Measurements from ENCODE around the gene NTNG1.
"Not testable (repeated sequence)": the region's sequence is repeated elsewhere in the genome, so short reads cannot be mapped to it uniquely, and the experiment has no call there.

The NTNG1 gene

DNA sequence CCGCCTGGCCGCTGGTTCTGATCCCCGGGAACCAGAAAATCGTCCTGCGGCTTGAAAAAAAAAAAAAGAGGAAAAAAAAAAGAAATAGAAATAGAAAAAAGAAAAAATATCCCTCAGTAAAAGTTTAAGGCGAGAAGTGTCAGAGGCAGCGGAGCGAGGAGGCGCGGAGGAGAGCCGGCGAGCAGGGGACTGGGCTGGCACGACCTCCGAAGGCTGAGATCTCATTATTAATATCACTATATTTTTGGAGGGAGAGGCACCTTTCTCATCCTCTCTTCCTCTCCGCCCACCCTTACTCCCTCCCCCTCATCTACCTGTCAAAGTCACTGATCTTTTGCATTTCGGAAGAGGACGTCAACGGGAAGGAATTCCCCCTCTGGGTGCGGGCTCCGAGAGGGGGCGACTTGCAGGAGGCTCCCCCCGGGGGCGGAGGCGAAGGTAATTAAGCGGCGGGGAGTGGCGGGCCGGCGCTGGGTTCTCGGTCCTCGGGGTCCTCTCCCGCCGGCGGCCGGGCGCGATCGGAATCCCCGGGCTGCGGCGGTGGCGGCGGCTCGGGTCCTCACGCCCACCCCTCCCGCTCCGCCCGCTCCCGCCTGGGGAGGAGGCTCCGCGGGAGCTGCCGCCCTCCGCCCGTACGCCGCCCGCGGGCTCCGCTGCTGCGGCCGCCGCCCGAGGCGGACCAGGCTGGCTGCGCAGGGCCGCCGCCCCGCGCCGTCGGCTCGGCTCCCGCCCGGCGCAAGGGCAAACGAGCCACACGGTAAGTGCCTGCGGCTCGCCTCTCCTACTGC is at the start of gene NTNG1:
Gene NTNG1, plus strand, starts transcription at position 337 of the 788 bp plus-strand sequence.
- peak in 12 of 51 donors; percentile 1 to 33 (median 6) for DNase-seq

DNA sequence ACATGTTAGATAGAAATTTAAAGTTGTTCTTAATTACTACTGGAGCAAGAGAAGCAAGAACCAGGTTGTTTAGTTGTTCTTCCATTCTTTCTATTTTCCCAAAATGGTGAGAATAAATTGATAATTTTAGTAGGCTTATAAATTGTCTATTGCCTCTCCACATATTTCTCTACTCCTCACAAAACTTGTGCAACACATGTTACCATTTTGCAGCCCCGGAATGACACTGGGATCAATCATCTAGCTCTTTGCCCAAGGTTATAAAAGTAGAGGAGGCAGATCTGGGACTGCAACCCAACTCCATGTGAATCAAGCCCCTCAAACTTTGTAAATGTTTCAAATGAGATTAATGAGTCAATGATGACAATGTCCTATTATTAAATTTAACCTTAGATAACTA is 49.4 kb upstream of the NTNG1 start:
- no peak for DNase-seq

DNA sequence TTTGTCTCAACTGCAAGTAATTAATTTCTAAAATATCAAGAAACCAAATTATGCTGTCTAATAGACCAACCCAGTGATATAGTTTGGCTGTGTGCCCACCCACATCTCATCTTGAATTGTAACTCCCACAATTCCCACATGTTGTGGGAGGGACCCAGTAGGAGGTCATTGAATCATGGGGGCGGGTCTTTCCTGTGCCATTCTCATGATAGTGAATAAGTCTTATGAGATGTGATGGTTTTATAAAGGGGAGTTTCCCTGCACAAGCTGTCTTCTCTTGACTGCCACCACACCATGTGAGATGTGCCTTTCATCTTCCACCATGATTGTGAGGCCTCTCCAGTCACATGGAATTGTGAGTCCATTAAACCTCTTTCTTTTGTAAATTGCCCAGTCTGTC is 47.4 kb upstream of the NTNG1 start:
- not testable (repeated sequence) for DNase-seq

DNA sequence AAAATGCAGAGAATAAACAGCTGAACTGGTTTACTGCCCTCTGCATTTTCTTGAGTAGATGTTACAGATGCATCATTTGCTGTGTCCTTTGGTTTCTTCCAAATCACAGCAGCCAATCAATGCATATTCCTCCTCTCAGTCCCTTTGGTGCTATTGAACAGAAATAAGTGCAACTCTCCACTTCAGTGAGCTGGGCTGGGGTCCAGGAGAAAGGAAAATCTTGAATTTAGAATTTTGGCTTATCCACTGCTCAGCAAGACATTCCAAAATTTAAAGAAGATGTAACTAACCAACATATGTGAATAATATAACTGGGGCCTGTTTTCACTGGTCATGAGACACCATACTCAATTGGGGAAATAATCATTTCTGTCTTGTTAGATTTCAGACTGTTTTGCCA is 45.2 kb upstream of the NTNG1 start:
- no peak for DNase-seq

DNA sequence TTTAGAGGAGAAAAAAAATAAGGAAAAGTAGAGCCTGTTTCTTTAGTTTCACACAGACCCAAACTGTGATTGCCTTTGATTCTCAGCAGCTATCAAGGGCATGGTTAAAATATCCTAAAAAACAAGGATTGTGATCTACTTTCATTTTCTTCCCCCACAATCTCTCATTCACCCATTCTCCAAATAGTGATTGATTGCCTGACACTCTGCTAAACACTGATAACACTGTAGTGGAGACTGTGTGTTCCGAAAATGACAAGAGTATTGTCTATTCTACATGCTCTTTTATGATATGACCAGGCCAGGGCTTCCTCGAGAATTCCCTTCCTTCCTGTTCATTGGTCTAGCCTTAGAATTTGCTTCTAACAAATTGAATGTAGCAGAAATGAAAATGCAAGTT is 44.1 kb upstream of the NTNG1 start:
- no peak for DNase-seq

DNA sequence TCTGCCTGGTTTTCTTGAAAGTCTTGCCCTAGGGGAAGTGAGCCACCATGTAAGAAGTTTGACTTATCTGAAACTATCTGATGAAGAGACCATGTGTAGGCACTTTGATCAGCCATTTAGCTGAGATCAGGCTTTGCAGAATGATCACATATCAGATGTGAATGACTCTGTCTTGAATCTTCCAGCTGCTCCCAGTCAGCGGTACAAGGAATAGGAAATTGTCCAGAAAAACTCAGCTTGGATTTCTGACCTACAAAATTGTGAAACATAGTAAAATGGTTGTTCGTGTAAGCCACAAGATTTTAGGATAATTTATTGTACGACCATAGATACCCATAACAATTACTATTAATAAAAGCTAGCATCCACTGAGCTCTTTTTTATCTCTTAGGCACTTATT is 41.9 kb upstream of the NTNG1 start:
- DNase-seq = no peak

DNA sequence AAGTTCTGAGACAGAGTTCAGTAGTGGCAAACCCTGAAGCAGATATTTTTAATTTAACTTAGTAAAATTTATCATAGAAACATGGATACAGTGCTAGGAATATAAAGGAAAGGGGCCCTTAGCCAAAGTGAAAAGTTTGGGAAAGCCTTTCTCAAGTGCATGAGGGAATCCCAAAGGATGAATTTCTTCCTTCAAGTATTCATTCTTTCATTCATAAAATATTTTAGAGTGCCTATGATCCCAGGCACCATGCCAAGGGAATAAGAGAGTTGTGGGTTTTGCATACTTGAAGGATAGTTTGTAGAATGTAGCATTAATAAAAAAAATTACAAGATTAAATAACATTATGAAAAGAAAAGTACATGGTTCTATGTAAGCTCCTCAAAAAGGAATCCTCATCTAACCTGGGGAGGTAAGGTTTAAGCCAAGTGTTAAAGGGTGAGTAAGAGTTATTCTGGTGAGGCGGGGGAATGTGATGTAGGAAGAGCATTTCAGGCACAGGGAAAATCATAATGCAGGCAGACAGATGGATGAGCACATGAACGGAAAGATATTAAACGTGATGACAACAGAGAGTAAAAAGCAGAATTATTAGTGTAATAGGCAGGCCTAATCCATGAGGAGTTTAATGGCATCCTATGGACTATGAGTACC is 40.4 kb upstream of the NTNG1 start:
- DNase-seq = no peak

DNA sequence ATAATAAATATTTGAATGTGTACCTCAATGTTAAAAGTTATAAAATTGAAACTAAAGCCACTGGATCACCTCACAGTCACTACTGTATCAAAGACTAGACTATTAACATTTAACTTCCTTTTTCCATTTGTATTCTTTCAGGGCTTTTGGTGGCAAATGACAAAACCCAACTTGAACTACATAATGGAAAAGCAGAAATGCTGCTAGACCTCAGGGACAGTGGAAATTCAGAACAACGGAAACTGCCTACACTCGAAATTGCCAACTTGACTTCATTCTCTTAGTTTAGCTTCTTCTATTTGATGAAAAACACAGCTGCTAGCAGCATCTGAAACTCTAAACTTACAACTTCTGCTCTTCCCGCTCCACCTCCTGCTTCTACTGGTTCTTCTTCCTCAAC is 34.9 kb upstream of the NTNG1 start:
- no peak for DNase-seq

DNA sequence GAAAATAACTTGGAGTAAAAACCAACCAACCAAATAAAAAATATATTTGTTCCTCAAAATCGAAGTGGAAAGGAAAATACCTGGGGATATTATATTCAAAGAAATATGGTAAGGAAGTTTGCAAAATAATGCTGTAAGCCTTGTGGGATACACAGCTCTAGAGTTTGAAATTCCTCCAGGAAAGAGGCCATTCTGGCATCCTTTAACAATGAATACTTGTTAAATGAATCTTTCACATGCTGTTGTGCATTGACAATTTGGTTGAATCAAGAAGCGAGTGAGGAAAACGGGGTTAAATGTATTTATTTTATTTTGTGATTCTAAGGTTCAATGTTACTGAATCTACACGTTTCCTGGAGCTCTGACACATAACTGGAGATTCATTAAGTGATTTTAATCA is 30.5 kb upstream of the NTNG1 start:
- peak in 1 of 51 donors; percentile 9 for DNase-seq

DNA sequence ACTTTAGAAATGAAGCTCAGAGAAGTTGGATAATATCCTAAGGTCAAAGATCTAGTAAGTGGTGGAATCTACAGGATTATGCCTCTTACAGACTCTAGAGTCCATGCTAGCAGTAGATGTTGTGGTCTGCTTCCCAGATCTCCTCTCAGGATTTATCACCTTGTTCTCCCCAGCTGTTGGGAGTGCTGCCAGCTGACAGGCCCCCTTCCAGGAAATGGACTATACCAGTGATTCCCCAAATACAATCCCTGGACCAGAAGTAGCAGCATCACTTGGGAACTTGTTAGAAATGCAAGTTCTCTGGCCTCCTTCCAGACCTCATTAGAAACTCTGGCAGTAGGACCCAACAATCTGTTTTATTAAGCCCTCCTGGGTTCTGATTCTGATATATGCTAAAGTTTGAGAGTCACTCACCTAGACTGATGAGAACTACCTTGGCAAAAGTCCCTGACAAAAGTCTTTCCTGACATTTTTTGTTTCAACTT is 24.5 kb upstream of the NTNG1 start:
- DNase-seq = no peak

DNA sequence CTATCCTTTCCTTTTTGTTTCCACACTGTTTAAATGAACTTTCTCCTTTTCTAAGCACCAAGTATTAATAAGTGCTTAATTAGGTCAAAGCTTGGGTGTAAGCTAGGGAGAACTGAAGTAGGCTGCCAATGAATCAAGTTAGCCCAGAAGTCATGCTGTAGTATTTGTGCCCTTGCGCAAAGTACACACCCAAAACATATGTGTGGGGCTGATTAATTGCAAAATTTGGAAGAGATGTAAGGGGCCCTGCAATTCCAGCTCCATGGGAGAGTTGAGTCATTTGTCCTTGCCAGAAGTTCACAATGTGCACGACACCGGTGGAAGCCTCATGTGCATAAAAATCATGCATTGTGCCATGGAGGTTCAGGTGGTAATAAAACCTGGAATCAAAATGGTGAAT is 18.6 kb upstream of the NTNG1 start:
- no peak for DNase-seq

DNA sequence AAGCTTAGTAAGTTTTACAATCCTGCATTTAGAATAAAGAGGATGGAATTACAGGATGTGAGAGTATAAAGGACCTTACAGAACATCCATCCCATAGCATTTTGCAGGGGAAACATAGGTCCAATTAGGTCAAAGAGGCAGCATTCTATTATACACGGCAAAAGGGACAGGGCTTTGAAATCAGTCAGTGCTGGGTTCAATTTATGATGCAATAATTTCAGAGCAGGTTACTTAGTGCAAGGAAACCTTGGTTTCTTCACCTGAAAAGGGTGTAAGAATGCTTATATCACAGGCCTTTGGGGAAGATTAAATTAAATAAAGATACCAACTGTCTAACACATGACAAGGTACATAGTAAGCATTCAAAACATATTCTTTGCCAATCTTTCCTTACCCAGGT is 17.1 kb upstream of the NTNG1 start:
- no peak for DNase-seq

DNA sequence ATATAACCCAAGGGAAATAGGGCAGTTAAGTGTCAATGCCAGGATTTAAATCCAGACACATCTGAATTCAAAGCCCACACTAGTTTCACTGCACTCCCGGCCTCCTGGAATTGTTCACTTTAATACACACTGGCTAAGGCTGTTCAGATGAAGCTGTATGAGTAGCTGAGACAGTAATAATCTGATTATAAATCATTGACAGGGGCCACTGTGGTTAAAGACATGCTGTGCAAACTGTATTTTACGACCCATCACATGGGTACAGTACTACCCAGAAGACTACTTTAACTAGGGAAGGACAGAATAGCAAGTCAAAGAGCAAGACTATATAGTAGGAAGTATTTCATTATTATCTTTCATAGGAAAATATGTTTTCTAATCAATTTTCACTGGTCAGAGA is 16.1 kb upstream of the NTNG1 start:
- DNase-seq = no peak

DNA sequence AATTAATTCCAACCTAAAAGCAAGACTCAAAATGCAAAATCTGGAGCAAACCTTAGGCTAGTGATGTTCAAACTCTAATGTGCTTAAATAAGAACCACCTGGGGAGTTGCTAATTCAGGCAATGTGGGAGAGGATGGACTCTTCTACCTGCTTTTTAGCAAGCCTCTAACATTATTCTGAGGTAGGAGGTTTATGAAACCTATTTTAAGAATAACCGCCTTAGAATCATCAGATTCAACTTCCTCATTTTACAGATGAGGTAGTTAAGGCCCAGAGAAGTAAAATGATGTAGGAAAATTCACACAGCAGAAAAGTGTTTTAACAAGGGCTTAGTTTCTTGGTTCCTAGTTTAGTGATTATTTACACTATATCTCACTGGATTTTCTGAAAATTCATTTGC is 8.6 kb upstream of the NTNG1 start:
- DNase-seq = no peak

DNA sequence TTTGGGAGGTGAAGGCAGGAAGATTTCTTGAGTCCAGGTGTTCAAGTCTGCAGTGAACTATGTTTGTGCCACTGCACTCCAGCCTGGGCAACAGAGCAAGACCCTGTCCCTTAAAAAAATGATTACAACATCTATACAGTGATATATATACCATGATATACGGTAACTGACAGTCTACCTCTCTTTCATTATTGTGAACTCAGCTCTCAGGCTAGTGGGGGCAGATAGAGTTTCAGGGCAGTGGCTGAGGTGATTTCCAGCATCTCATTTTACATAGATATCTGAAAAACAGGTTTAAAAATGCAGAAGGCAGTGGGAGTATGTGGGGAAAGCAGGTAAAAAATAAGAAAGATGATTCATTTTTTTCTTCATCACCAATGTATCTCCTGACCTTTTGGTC is 8.1 kb upstream of the NTNG1 start:
- no peak for DNase-seq

DNA sequence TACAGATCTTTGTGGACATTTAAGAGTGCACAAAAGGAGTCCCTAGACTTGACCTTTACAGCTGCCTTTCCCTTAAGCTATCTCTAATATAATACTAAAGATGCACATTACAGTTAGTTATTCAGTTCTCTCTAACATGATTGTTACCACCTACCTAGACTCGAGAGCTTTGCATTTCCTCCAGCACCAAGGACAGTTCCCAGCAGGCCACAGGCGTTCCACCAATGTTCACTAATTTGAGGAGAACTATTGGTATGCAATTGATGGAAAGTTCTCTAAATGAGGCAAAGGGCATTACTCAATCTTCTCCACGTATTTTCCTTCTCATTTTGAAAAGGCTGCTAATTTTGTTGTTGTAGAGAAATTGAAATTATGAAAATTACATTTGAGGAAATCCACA is 5.4 kb upstream of the NTNG1 start:
- DNase-seq = peak in 3 of 51 donors; percentile 0 to 2 (median 1)

DNA sequence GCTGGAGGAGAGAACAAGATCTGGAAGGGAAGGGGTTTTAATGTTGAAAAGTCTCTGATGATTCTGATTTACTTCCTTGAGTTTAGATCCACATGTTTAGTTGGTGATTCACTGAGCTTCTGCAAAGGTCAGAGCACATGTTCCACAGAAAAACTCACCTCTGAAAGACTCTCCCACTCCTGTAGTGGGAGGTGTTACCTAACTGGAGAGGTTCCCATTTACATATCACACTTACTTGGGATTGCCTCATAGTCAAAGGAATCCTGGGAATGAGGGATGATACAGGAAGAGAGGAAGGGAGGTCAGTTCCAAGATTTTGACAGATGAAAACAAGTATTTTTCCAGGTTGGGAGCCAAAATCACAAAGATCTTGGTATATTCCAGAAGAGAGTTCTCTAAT is 2.7 kb upstream of the NTNG1 start:
- DNase-seq = no peak

DNA sequence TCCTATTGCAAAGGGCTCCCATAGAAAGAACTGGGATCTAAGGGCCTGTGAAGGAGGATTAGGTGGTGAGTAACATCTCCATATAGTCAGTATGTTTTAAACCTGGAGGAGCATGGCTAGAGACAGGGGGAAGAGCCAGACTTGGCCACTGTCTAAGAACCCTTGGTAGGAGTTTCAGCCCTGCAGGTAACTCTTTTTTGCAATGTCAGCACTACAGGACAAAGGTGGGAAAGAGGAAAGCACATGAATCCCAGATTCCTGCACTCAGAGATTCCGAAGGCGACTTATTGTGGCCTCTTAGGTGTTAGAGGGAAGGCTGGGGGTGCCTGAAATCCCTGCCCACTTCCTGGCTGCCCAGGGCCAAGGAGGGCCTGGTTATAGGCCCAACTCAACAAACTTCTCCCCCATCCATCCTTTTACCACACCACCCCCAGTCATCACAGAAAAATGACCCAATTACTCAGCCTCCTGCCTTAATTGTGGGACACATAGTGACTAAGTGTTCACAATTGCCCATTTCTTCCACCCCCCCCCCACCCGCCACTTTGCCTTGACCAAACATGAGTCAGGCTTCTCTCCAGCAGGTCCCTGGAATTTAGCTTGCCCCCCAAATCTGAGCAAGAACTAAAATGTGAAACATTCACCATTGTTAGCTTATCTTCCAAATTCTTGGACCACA is 1.9 kb upstream of the NTNG1 start:
- DNase-seq = peak in 1 of 51 donors; percentile 4

DNA sequence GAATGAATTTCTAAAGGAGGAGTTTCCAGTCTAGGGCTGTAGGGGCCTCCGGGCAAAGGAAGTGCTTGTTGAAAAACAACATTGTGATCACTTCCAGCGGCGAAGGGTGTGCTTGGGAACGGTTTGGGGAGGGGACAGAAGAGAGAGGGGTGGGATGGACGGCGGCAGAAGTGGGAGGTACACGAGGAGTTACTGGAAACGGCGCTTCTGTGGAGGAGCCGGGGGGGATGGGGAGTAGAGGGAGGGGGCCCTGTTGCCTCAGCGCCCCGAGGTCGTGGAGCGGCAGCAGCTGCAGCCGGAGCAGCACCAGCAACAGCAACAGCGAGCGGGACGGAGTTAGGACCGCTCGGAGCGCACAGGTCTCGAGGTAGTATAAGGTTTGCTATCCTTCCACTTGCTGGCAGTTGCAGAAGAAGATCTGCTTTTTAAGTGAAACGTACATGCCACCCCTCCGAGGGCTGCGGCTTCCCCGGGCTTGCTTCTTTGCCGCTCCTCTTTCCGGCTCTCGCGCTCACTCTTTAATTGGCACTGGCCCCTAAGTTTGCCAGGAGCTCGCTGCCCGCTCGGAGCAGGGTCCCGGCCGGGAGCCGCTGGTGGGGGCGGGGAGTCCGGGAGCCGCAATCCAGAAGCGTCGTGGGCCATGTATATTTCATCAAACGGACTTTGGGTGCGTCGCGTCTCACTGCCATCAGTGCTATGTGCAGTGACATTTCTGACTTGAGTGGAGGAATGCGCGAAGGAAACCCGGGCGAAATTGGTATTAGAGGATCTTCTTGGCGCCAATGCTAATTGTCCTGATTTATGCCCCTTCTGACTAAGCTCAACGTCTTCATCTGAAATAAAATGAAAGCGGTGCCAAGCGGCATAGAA is 771 bp upstream of the NTNG1 start:
- peak in 40 of 51 donors; percentile 2 to 81 (median 41) for DNase-seq

DNA sequence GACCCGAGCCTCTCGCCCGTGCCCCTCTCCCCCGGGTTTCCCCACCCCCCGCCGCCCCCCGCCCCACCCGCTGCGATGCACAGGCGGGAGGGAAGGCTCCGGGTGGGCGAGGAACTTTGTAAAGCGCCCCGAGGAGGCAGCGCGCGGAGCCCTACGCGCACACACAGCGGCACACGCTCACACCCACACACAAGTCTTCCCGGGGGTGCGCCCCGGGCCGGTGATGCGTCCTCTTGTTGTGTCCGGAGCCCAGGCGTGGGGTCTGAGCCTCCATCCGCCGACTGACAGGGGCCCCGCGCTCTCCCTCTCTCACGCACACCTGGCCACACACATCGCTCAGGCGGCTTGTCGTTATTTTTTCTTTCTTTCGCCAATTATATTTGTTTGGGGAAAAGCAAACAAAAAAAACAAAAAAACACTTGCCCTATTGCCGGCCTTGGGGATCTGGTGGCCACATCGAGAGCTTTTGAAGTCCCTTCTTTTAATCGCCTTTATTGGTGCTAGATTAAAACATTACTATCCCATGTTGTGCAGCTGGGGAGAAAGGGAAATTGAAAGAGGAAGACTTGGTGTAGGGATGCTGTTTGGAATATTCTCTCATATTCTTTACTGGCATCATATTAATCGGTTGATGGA is 770 bp downstream of the NTNG1 start:
- peak in 25 of 51 donors; percentile 1 to 74 (median 8) for DNase-seq

DNA sequence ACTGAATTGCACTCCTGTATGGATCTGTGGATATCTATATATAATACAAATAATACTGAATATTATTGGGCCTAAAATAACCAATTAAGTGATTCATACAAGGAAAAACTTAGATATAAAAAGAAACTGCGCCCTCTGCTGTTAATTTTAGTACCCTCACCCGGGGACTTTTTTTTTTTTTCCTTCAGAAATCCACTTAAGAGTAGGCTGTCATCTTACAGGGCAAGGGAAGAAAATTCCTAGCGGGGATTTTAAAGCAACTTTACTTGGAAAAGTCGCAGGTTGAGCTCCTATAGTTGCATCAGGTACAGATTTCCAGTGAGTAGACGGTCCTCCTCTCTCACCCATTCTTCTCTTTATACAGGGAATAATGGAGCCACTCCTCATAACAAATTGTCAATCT is 1.3 kb downstream of the NTNG1 start:
- DNase-seq = peak in 3 of 51 donors; percentile 26 to 74 (median 27)
